GM23338 (cell line): ENCODE measurements around the gene SLC28A2. TPM values are rescaled to one million over a fixed set of nuclear protein-coding genes. Genes with fewer than 3 reads are reported as not detected.
"Not testable (repeated sequence)": the region's sequence is repeated elsewhere in the genome, so short reads cannot be mapped to it uniquely, and the experiment has no call there.

Experiments
- ATAC-seq: fragments of 200-7000 bp; cut with Tn5 transposase; 3 replicates; pipeline ENCODE4 v1.9.1; 2020
- DNase-seq: peaks from one replicate; pipeline ENCODE4 v3.0.0-alpha.2; 2015; ENCODE audit warnings: low spot score
- H2AFZ ChIP-seq: fragments of 200-600 bp; sonication (generic); 2 replicates; pipeline ENCODE4 v1.8.0; 2016; ENCODE audit warnings: antibody characterized with exemption, mild to moderate bottlenecking, moderate library complexity
- H3F3A ChIP-seq: fragments of 200-600 bp; sonication (generic); replicated peaks from 2 replicates; pipeline ENCODE4 v1.8.0; 2017; ENCODE audit warnings: antibody characterized with exemption, mixed run types, low read depth
- H3K27ac ChIP-seq: fragments of 200-600 bp; sonication (generic); 2 replicates; pipeline ENCODE4 v1.6.1; 2016; ENCODE audit warnings: low read depth
- H3K27me3 ChIP-seq: fragments of 200-600 bp; sonication (generic); 2 replicates; pipeline ENCODE4 v1.8.0; 2016; ENCODE audit warnings: mild to moderate bottlenecking, mixed run types, moderate library complexity; ENCODE audit not compliant: insufficient read depth
- H3K36me3 ChIP-seq: fragments of 200-600 bp; sonication (generic); 2 replicates; pipeline ENCODE4 v1.8.0; 2016; ENCODE audit warnings: mild to moderate bottlenecking; ENCODE audit not compliant: insufficient read depth
- H3K4me1 ChIP-seq: fragments of 200-600 bp; sonication (generic); 2 replicates; pipeline ENCODE4 v1.8.0; 2016; ENCODE audit warnings: mild to moderate bottlenecking, moderate library complexity; ENCODE audit not compliant: insufficient read depth
- H3K4me2 ChIP-seq: fragments of 200-600 bp; sonication (generic); 2 replicates; pipeline ENCODE4 v1.7.1; 2017; ENCODE audit warnings: mixed run types
- H3K4me3 ChIP-seq: fragments of 200-600 bp; sonication (generic); 2 replicates; pipeline ENCODE4 v1.6.1; 2016; ENCODE audit warnings: mixed run types
- H3K79me2 ChIP-seq: fragments of 200-600 bp; sonication (generic); replicated peaks from 2 replicates; pipeline ENCODE4 v1.8.0; 2017; ENCODE audit warnings: mild to moderate bottlenecking; ENCODE audit not compliant: insufficient read depth
- H3K9me2 ChIP-seq: fragments of 200-600 bp; sonication (generic); 2 replicates; pipeline ENCODE4 v1.8.0; 2017; ENCODE audit not compliant: insufficient read depth
- H4K20me1 ChIP-seq: fragments of 200-600 bp; sonication (generic); replicated peaks from 2 replicates; pipeline ENCODE4 v1.8.0; 2017; ENCODE audit warnings: mild to moderate bottlenecking; ENCODE audit not compliant: insufficient read depth
- H3K27ac Mint-ChIP-seq: 2 replicates; pipeline ENCODE4 v1.8.0; 2020; ENCODE audit warnings: inconsistent platforms, mild to moderate bottlenecking, moderate library complexity, mixed read lengths
- H3K27me3 Mint-ChIP-seq: 3 replicates; pipeline ENCODE4 v1.8.0; 2022; ENCODE audit warnings: low read depth, mild to moderate bottlenecking, moderate library complexity, mixed read lengths, inconsistent platforms; ENCODE audit not compliant: insufficient read depth, poor library complexity
- H3K36me3 Mint-ChIP-seq: 3 replicates; pipeline ENCODE4 v1.8.0; 2021; ENCODE audit warnings: low read depth, mild to moderate bottlenecking, inconsistent platforms, moderate library complexity, mixed read lengths
- H3K4me1 Mint-ChIP-seq: 3 replicates; pipeline ENCODE4 v1.8.0; 2020; ENCODE audit warnings: mild to moderate bottlenecking, inconsistent platforms, mixed read lengths
- H3K4me3 Mint-ChIP-seq: 3 replicates; pipeline ENCODE4 v1.8.0; 2021; ENCODE audit warnings: moderate library complexity, mild to moderate bottlenecking, inconsistent platforms, mixed read lengths
- H3K9me3 Mint-ChIP-seq: 3 replicates; pipeline ENCODE4 v1.8.0; 2020; ENCODE audit warnings: moderate library complexity, mild to moderate bottlenecking, inconsistent platforms, mixed read lengths
- CREB1 ChIP-seq: fragments of 250-450 bp; sonication (Bioruptor Pico); IDR thresholded peaks from 2 replicates; pipeline ENCODE4 v1.5.0; 2020; ENCODE audit warnings: low read depth, mild to moderate bottlenecking, moderate library complexity
- CTCF ChIP-seq, 2 experiments: fragments of 200-600 bp in 1 of 2; sonication (generic) in 1 of 2; conservative IDR thresholded peaks; 2 replicates each; pipeline versions ENCODE4 v1.5.1 to v1.6.1; 2016 to 2017; ENCODE audit warnings: antibody characterized with exemption in 2 of 2, low read depth in 2 of 2, mild to moderate bottlenecking in 2 of 2, moderate library complexity in 1 of 2
- ETS1 ChIP-seq: IDR thresholded peaks from 2 replicates; pipeline ENCODE4 v1.6.1; 2016; ENCODE audit warnings: antibody characterized with exemption
- EZH2phosphoT487 ChIP-seq: fragments of 200-600 bp; sonication (generic); IDR thresholded peaks from one replicate; pipeline ENCODE4 v1.8.1; 2018; ENCODE audit warnings: antibody characterized with exemption; ENCODE audit not compliant: unreplicated experiment
- NANOG ChIP-seq: IDR thresholded peaks from 2 replicates; pipeline ENCODE4 v1.6.1; 2016; ENCODE audit warnings: antibody characterized with exemption, borderline replicate concordance
- STAT1 ChIP-seq: IDR thresholded peaks from one replicate; pipeline ENCODE4 v1.6.1; 2016; ENCODE audit warnings: antibody characterized with exemption; ENCODE audit not compliant: unreplicated experiment
- ZNF114 ChIP-seq: fragments of 250-450 bp; sonication (Bioruptor Pico); IDR thresholded peaks from 2 replicates; pipeline ENCODE4 v1.5.0; 2020; ENCODE audit warnings: mild to moderate bottlenecking, moderate library complexity
- ZNF331 ChIP-seq: fragments of 250-450 bp; sonication (Bioruptor Pico); IDR thresholded peaks from 2 replicates; pipeline ENCODE4 v1.5.0; 2020; ENCODE audit warnings: low read depth, mild to moderate bottlenecking, moderate library complexity
- polyA plus RNA-seq: library from polyadenylated mRNA; unstranded; fragments of >200 nt; fragmentation: Nextera tagmentation; extraction: Ambion mirVana; gene quantifications from 2 replicates; pipeline ENCODE4 v1.2.1, GENCODE V29; 2016
- total RNA-seq: library from RNA; depleted of rRNA; stranded (reverse); fragments of >200 nt; shearing (Covaris generic); gene quantifications from 2 replicates; pipeline ENCODE4 v1.2.3, GENCODE V29; 2014

SLC28A2 gene
- total and polyA plus RNA-seq, 2 experiments from 2014 or later = 0.18 TPM; not detected in 1

- no peak for TF ChIP-seq CTCF (conservative IDR thresholded peaks at IDR 0.05; ENCODE audit: low read depth in 2 of 2)
- TF ChIP-seq ZNF331 (CRISPR knock-in tag) = no peak
- TF ChIP-seq ZNF114 (CRISPR knock-in tag) = no peak
- no peak for TF ChIP-seq CREB1 (CRISPR knock-in tag)
- TF ChIP-seq EZH2phosphoT487 = no peak
Observed at GRCh38 chr15:45231132-45231531, 20.9 kb upstream of the SLC28A2 start (continued).

DNA sequence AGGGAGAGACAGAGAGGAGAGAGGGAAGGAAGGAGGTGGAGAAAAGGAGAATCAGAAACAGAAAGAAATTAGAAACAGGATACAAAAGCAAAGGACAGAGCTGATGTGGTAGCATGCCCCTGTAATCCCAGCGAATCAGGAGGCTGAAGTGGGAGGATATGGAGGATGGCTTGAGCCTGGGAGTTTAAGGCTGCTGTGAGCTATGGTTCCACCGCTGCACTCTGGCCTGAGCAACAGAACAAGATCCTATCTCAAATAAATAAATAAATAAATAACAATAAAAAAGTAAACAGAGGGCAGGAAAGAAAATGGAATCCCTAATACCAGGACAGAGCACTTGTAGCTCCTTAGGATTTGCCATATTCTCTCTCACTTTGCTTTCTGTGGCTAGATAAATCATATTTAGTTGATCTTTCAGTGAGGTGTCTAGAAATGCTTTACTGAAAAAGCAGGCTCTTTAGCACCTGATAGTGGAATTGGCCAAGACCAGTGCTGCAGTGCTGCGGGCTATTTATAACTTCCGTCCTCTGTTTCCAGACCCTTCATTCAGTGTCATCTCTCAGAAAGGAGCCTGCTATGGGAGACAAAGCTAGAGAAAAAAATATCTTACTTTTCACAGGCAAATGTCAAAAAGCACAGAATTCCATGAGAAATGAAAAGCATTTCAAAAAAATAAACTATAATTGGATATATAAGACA lies 20.0 kb upstream of the SLC28A2 start:
- peaks cover 4% of the 10 kb centered on the region for H3K27me3 Mint-ChIP-seq
- H3K79me2 ChIP-seq = no peaks in the 10 kb centered on the region
- H3K4me1 ChIP-seq = no peaks in the 10 kb centered on the region
- no peaks in the 10 kb centered on the region for H3K36me3 ChIP-seq
- TF ChIP-seq NANOG (no peak), ETS1 (no peak), CREB1 (CRISPR knock-in tag) (no peak), ZNF331 (CRISPR knock-in tag) (no peak)
- no peaks in the 10 kb centered on the region for H3F3A ChIP-seq
- no peak overlapping the region for H3K4me3 Mint-ChIP-seq
- H3K27me3 ChIP-seq = no peaks in the 10 kb centered on the region
- no peaks in the 10 kb centered on the region; the same call in 2 of the 3 replicates for H3K4me1 Mint-ChIP-seq
- peaks cover 45% of the 10 kb centered on the region for H3K9me3 Mint-ChIP-seq
- no peak overlapping the region for H2AFZ ChIP-seq
- no peaks in the 10 kb centered on the region for H3K9me2 ChIP-seq
- no peak for ATAC-seq
- H3K4me3 ChIP-seq = no peak overlapping the region
- H3K27ac Mint-ChIP-seq = no peak overlapping the region
- no peak overlapping the region for H3K4me2 ChIP-seq
- DNase-seq = no peak
- no peaks in the 10 kb centered on the region; the same call in 1 of the 3 replicates for H3K36me3 Mint-ChIP-seq
- no peak overlapping the region for H3K27ac ChIP-seq
- no peaks in the 10 kb centered on the region for H4K20me1 ChIP-seq

- ATAC-seq (no peak), DNase-seq (no peak)
- H3K9me2 ChIP-seq = no peaks in the 10 kb centered on the region
- H3K4me2 ChIP-seq = no peak overlapping the region
- H3K27me3 ChIP-seq = no peaks in the 10 kb centered on the region
- no peak overlapping the region for H3K4me3 ChIP-seq
- Mint-ChIP-seq H3K27ac (no peak overlapping the region), H3K4me3 (no peak overlapping the region), H3K9me3 (peaks cover 65% of the 10 kb centered on the region), H3K4me1 (no peaks in the 10 kb centered on the region; the same call in 2 of the 3 replicates), H3K27me3 (peaks cover 2% of the 10 kb centered on the region), H3K36me3 (no peaks in the 10 kb centered on the region; the same call in 1 of the 3 replicates)
- H2AFZ ChIP-seq = no peak overlapping the region
- H4K20me1 ChIP-seq = no peaks in the 10 kb centered on the region
- H3K36me3 ChIP-seq = no peaks in the 10 kb centered on the region
- no peaks in the 10 kb centered on the region for H3F3A ChIP-seq
- no peaks in the 10 kb centered on the region for H3K4me1 ChIP-seq
- H3K27ac ChIP-seq = no peak overlapping the region
- H3K79me2 ChIP-seq = no peaks in the 10 kb centered on the region
- TF ChIP-seq ZNF114 (CRISPR knock-in tag) (no peak), CREB1 (CRISPR knock-in tag) (no peak), STAT1 (no peak), ETS1 (no peak)
Observed at GRCh38 chr15:45234562-45235235, 17.3 kb upstream of the SLC28A2 start.

GRCh38 chr15:45236806-45237205 lies 15.2 kb upstream of the SLC28A2 start:
- peaks cover 78% of the 10 kb centered on the region for H3K9me3 Mint-ChIP-seq
- not testable (repeated sequence) for H4K20me1 ChIP-seq

More at GRCh38 chr15:45236806-45237205, 15.2 kb upstream of the SLC28A2 start:
- not testable (repeated sequence) for ATAC-seq, H3K27me3 ChIP-seq, H3K4me3 ChIP-seq, H3K9me2 ChIP-seq, H3K27ac ChIP-seq, H3K27me3 Mint-ChIP-seq, DNase-seq, H3K4me2 ChIP-seq, H3K36me3 ChIP-seq, H3K27ac Mint-ChIP-seq, H2AFZ ChIP-seq, H3K4me3 Mint-ChIP-seq, H3F3A ChIP-seq, H3K36me3 Mint-ChIP-seq, H3K4me1 Mint-ChIP-seq, H3K4me1 ChIP-seq, H3K79me2 ChIP-seq
